NCI-H1417 treated with DMSO at 0.1 percent for 48 hours (cell line): ENCODE data around the gene AQP12A.
"Not testable (repeated sequence)": the region's sequence is repeated elsewhere in the genome, so short reads cannot be mapped to it uniquely, and the experiment has no call there.

Experiments
- DNase-seq: peaks from one replicate; lab custom pipeline; 2025; lab: John Stamatoyannopoulos, UW

Gene AQP12A

GRCh38 chr2:240691631-240692420 is at the start of gene AQP12A:
AQP12A (plus strand) TSS chr2:240691866; CDS start chr2:240691914, 48 bp downstream.
- not testable (repeated sequence) for DNase-seq

- DNase-seq = no peak
Observed at GRCh38 chr2:240642061-240642805, 49.4 kb upstream of the AQP12A start.

GRCh38 chr2:240642806-240643092 is 48.9 kb upstream of the AQP12A start:
- DNase-seq = no peak

GRCh38 chr2:240643093-240643810 is 48.4 kb upstream of the AQP12A start:
- no peak for DNase-seq

GRCh38 chr2:240643811-240644150 is 47.9 kb upstream of the AQP12A start:
- no peak for DNase-seq

- no peak for DNase-seq
Observed at GRCh38 chr2:240644171-240644651, 47.5 kb upstream of the AQP12A start.

- DNase-seq = no peak
Observed at GRCh38 chr2:240644859-240645301, 46.8 kb upstream of the AQP12A start.

- DNase-seq = no peak
Observed at GRCh38 chr2:240645346-240645745, 46.3 kb upstream of the AQP12A start.

- DNase-seq = no peak
Observed at GRCh38 chr2:240645801-240646175, 45.9 kb upstream of the AQP12A start.

- no peak for DNase-seq
Observed at GRCh38 chr2:240646176-240646899, 45.3 kb upstream of the AQP12A start.

- DNase-seq = no peak
Observed at GRCh38 chr2:240646900-240647502, 44.7 kb upstream of the AQP12A start.

GRCh38 chr2:240647503-240648154 is 44.0 kb upstream of the AQP12A start:
- no peak for DNase-seq

- no peak for DNase-seq
Observed at GRCh38 chr2:240648155-240648649, 43.5 kb upstream of the AQP12A start.

GRCh38 chr2:240648650-240649275 is 42.9 kb upstream of the AQP12A start:
- no peak for DNase-seq

- no peak for DNase-seq
Observed at GRCh38 chr2:240649331-240649730, 42.3 kb upstream of the AQP12A start.

- DNase-seq = no peak
Observed at GRCh38 chr2:240650254-240650965, 41.3 kb upstream of the AQP12A start.

- no peak for DNase-seq
Observed at GRCh38 chr2:240651185-240651584, 40.5 kb upstream of the AQP12A start.

- no peak for DNase-seq
Observed at GRCh38 chr2:240655931-240656886, 35.5 kb upstream of the AQP12A start.

- DNase-seq = not testable (repeated sequence)
Observed at GRCh38 chr2:240659883-240660282, 31.8 kb upstream of the AQP12A start.
